Sigmoid colon (tissue), 4 donors: ENCODE measurements around the gene CDIPT.

Experiments
- EP300 ChIP-seq, 4 donors: sonication (generic); formaldehyde crosslinking; IDR thresholded peaks; one replicate each; pipeline ENCODE4 v1.6.1; 2017; ENCODE audit warnings: antibody characterized with exemption in 4 of 4
- POLR2A ChIP-seq, 2 donors: fragments of 450-650 bp; IDR thresholded peaks; one replicate each; pipeline ENCODE4 v1.6.1; 2016; ENCODE audit warnings: antibody characterized with exemption in 2 of 2, mild to moderate bottlenecking in 2 of 2, moderate library complexity in 2 of 2
- POLR2AphosphoS5 ChIP-seq, 4 donors: sonication (generic); formaldehyde crosslinking; IDR thresholded peaks; one replicate each; pipeline ENCODE4 v1.6.1; 2017; ENCODE audit warnings: antibody characterized with exemption in 4 of 4
- TF ChIP-seq, protein P1 (sequence below), 4 experiments: fragments of 450-650 bp in 3 of 4; fragments of 200-600 bp in 1 of 4; IDR thresholded peaks; one replicate each; pipeline ENCODE4 v1.5.1; 2016 to 2019; ENCODE audit warnings: antibody characterized with exemption in 4 of 4, mild to moderate bottlenecking in 3 of 4, moderate library complexity in 2 of 4

DNA sequence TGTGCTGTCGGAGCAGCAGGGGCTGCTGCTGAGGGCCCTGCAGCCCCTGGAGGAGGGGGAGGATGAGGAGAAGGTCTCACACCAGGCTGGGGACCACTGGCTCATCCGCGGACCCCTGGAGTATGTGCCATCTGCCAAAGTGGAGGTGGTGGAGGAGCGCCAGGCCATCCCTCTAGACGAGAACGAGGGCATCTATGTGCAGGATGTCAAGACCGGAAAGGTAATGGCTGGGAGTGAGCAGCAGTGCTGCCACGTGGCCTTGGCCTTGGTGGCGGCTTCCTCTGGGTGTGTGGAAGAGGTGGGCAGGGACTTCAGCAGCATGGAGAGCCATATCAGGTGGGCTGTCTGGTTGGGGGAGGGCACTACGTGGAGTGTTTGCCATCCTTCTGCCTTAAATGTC is 22.8 kb downstream of the CDIPT start:
- TF ChIP-seq, protein P1, sequence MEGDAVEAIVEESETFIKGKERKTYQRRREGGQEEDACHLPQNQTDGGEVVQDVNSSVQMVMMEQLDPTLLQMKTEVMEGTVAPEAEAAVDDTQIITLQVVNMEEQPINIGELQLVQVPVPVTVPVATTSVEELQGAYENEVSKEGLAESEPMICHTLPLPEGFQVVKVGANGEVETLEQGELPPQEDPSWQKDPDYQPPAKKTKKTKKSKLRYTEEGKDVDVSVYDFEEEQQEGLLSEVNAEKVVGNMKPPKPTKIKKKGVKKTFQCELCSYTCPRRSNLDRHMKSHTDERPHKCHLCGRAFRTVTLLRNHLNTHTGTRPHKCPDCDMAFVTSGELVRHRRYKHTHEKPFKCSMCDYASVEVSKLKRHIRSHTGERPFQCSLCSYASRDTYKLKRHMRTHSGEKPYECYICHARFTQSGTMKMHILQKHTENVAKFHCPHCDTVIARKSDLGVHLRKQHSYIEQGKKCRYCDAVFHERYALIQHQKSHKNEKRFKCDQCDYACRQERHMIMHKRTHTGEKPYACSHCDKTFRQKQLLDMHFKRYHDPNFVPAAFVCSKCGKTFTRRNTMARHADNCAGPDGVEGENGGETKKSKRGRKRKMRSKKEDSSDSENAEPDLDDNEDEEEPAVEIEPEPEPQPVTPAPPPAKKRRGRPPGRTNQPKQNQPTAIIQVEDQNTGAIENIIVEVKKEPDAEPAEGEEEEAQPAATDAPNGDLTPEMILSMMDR (IDR thresholded peaks at IDR 0.05): no peak
- TF ChIP-seq POLR2AphosphoS5 (IDR thresholded peaks at IDR 0.05) (no peak), POLR2A (IDR thresholded peaks at IDR 0.05) (no peak), EP300 (IDR thresholded peaks at IDR 0.05) (no peak)
